ENCODE results near the gene TGFB3. TPM values are rescaled to one million over a fixed set of nuclear protein-coding genes. Genes with fewer than 3 reads are reported as not detected.

Gene TGFB3
- total and polyA plus RNA-seq, 2 of the 13 experiments (the other 11 are each of a cell fraction or from before 2014, with no cell fraction given): 1.4 to 2.5 TPM

GRCh38 chr14:75915045-75915444, 66.8 kb downstream of the TGFB3 start:
- Histone ChIP-seq H3K27ac (ENCODE audit: extremely low read length, insufficient read depth, low read length) (no peak overlapping the region), H3K4me3 (replicated peaks in 1 of 3; ENCODE audit: insufficient read depth in 1 of 3, low read depth in 2 of 3, low read length in 3 of 3) (no peak overlapping the region), H2AFZ (ENCODE audit: low read length) (no peak overlapping the region), H3K79me2 (ENCODE audit: insufficient read depth, low read length) (no peaks in the 10 kb centered on the region), H3K27me3 (ENCODE audit: control insufficient read depth in 1 of 2, insufficient read depth in 2 of 2, low read length in 2 of 2) (no peaks in the 10 kb centered on the region), H3K9me3 (ENCODE audit: low read length) (no peaks in the 10 kb centered on the region), H3K9ac (ENCODE audit: insufficient read depth, low read depth, low read length) (no peak overlapping the region), H4K20me1 (ENCODE audit: insufficient read depth, low read length) (no peaks in the 10 kb centered on the region), H3K36me3 (replicated peaks in 1 of 2; ENCODE audit: control insufficient read depth in 1 of 2, insufficient read depth in 2 of 2, low read length in 2 of 2) (no peaks in the 10 kb centered on the region; a peak in 1 of 5 replicates), H3K4me2 (ENCODE audit: low read depth, low read length) (no peak overlapping the region), H3K4me1 (ENCODE audit: insufficient read depth, low read length) (peaks cover 7% of the 10 kb centered on the region)
- CTCF ChIA-PET (ENCODE audit: low intra/inter-chr PET ratio, low total read pairs): interaction anchor here (0.8 kb wide), 1 partner anchor 8 kb away, joined by 3 read pairs; no protein-coding TSS in a partner anchor
- intact Hi-C loops (cut with micrococcal nuclease; ENCODE audit: unreplicated experiment) (no loop called here), in situ Hi-C loops (cut with HindIII; ENCODE audit: extremely low pct_ligation_motif_present, low pct_unique_long_range_greater_than_20kb) (no loop called here)
- TF ChIP-seq SIX1 (CRISPR knock-in tag; IDR thresholded peaks at IDR 0.05; ENCODE audit: borderline replicate concordance) (peak; percentile 42; the same call in 1 of the 2 replicates), RAD51 (IDR thresholded peaks at IDR 0.05; ENCODE audit: borderline replicate concordance) (no peak), ATAD3A (CRISPR knock-in tag; IDR thresholded peaks at IDR 0.05) (no peak), CEBPB (IDR thresholded peaks at IDR 0.05; ENCODE audit: borderline replicate concordance, low read depth, low read length) (peak; percentile 49; the same call in 1 of the 2 replicates), SRY (CRISPR knock-in tag; IDR thresholded peaks at IDR 0.05) (no peak), ZNF782 (CRISPR knock-in tag; IDR thresholded peaks at IDR 0.05; ENCODE audit: borderline replicate concordance) (no peak), KAT2B (IDR thresholded peaks at IDR 0.05; ENCODE audit: borderline replicate concordance, low read depth, low read length) (no peak), ZNF34 (CRISPR knock-in tag; IDR thresholded peaks at IDR 0.05; ENCODE audit: borderline replicate concordance) (no peak), RARG (CRISPR knock-in tag; IDR thresholded peaks at IDR 0.05; ENCODE audit: low read depth) (no peak), MLX (CRISPR knock-in tag; IDR thresholded peaks at IDR 0.05) (no peak), ZNF335 (CRISPR knock-in tag; IDR thresholded peaks at IDR 0.05) (no peak), ZNF18 (CRISPR knock-in tag; IDR thresholded peaks at IDR 0.05; ENCODE audit: insufficient replicate concordance) (no peak), ZNF629 (CRISPR knock-in tag; conservative IDR thresholded peaks at IDR 0.05) (no peak)
- ATAC-seq (no peak), FAIRE-seq (no peak), DNase-seq (ENCODE audit: low spot score) (peak; percentile 17)
- POLR2A ChIA-PET: no interaction called here
- no TSS peak for BruUV-seq (replicated peaks)
- 96% methylated on average over 2 of the region's 2 CpGs for WGBS (ENCODE audit: low lambda C conversion rate)
